ENCODE measurements around the gene CCDC177. TPM values are rescaled to one million over a fixed set of nuclear protein-coding genes. Genes with fewer than 3 reads are reported as not detected.

CCDC177 gene
- not detected in 2 replicates for total RNA-seq

DNA sequence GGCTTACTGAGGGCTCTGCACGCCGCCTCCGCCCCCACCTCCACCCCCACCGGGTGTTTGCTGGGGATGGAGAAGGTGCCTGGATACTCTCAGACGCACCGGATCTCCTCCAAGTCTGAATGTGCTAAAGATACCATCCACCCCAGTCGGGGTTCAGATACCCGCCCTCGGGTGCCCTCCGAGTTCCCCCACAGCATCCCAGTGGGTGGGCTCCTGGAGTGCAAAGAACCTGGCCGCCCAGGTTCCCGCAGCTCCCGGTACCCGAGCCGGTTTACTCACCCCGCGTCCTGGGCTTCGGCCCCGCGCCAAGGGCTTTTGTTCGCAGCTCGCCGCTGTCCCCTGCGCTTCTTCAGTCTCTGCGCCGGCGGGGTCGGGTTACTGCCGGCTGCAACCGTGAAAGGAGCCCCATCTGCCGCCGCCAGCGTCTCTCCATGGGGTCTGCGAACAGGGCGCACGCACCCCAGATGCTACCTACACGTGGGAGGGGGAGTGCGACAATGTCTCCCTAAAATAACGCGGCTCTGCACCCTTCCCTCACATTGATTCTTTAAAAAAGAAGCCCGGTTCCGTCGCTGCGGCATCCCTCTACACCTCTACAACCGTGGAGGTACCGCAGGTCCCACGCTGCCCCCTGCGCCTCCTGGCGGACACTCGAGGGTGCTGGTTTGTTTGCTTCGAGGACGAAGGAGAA, at the start of gene CCDC177:
CCDC177 (minus strand) TSS at position 609 of the 691 bp plus-strand sequence. CDS start 1,249 bp downstream, outside the sequence.
- TF ChIP-seq, protein P1, sequence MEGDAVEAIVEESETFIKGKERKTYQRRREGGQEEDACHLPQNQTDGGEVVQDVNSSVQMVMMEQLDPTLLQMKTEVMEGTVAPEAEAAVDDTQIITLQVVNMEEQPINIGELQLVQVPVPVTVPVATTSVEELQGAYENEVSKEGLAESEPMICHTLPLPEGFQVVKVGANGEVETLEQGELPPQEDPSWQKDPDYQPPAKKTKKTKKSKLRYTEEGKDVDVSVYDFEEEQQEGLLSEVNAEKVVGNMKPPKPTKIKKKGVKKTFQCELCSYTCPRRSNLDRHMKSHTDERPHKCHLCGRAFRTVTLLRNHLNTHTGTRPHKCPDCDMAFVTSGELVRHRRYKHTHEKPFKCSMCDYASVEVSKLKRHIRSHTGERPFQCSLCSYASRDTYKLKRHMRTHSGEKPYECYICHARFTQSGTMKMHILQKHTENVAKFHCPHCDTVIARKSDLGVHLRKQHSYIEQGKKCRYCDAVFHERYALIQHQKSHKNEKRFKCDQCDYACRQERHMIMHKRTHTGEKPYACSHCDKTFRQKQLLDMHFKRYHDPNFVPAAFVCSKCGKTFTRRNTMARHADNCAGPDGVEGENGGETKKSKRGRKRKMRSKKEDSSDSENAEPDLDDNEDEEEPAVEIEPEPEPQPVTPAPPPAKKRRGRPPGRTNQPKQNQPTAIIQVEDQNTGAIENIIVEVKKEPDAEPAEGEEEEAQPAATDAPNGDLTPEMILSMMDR (conservative IDR thresholded peaks at IDR 0.05; ENCODE audit: low read depth, low read length) = peak; percentile 98
- H3K4me3 ChIP-seq (ENCODE audit: low read depth, low read length) = no peak within 1 kb of the TSS

DNA sequence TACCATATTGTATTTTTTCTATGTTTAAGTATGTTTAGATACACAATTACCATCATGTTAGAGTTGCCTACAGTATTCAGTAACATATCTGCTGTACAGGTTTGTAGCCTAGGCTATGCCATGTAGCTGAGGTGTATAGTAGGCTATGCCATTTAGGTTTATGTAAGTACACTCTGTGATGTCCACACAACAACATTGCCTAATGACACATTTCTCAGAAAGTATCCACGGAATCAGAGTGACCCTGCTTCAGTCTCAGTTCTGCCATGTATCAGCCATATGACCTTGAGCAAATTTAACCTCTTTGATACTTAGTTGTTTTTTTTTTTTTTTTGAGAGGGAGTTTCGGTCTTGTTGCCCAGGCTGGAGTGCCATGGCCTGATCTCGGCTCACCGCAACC, 49.5 kb upstream of the CCDC177 start:
- DNase-seq (ENCODE audit: low read depth) = no peak
- H3K4me3 ChIP-seq (ENCODE audit: low read depth, low read length) = no peak overlapping the region
- TF ChIP-seq, protein P1 (conservative IDR thresholded peaks at IDR 0.05; ENCODE audit: low read depth, low read length) = no peak

More for the DNA sequence above, at the start of gene CCDC177:
- DNase-seq (ENCODE audit: low read depth) = no peak

DNA sequence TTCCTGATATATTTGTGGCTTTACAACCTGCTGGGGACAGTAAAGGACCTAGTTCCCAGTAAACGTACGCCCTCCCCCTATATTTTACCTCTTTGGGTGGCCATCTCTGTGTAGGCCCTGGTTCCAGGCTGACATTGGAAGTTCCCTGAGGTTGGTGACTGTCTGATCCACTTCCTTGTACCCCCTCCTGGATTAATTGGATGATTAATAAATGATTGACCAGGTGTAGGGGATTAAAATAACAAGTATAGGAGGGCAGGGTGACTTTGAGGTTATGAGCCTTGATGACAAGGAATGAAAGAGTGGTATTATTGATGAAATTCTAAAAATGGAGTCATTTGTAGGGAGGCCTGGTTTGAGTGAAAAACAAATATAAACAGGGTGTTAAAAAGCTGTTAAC, 46.3 kb upstream of the CCDC177 start:
- DNase-seq (ENCODE audit: low read depth) = no peak
- no peak overlapping the region for H3K4me3 ChIP-seq (ENCODE audit: low read depth, low read length)
- TF ChIP-seq, protein P1 (conservative IDR thresholded peaks at IDR 0.05; ENCODE audit: low read depth, low read length) = no peak

DNA sequence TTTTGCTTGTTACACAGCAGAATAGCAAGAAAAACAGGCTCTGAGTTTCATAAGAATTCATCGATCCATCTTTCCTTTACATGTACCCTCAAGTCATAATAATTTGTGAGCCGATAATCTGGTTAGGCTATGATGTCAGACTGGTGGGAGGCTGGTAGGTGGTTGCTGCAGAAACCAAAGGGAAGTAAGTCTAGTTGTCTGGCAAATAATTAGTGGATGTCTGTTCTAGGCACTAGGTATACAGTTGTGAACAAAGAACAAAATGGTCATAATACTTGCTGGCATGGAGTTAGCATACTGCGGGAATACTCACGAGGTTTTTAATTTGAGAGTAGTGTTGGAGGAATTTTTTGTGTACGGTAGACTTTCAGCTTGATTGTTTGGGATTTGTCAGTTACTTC, 45.5 kb upstream of the CCDC177 start:
- H3K4me3 ChIP-seq (ENCODE audit: low read depth, low read length) = no peak overlapping the region
- TF ChIP-seq, protein P1 (conservative IDR thresholded peaks at IDR 0.05; ENCODE audit: low read depth, low read length) = no peak
- DNase-seq (ENCODE audit: low read depth) = no peak

DNA sequence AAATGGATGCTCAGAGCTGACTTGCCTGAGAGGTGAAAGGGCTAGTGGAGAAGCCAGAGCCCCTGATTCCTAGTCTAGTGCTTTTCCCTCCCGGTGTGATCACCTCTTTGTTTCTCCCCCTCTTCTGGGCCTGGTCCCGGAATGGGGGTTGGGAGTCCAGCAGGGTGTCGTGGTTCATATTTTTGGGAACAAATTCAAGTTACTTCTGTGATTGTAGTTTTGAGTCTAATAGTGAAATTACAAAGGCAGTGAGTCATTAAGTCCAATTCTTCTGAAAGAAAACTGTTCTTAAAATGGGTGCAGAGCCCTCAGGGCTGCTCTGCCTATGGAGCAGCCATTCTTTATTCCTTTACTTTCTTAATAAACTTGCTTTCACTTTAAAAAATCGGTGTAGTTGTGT, 44.3 kb upstream of the CCDC177 start:
- H3K4me3 ChIP-seq (ENCODE audit: low read depth, low read length) = no peak overlapping the region

DNA sequence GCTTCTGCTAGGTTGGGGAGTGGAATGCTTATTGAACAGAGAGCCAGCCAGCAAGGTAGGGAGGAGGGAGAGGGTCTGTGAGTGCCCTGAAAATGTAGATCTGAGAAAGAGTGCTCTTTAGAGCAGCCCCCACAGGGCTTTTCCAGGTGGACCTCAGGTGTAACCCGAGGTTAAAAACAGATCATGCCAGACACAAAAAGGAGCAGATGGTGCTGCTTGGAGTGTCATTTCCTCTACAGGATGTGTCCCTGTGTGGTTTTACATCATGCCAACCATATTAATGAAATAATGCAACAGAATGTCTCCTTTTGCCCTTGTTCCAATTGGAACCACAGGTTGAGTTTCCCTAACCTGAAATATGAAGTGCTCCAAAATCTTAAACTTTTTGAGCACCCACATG, 43.1 kb upstream of the CCDC177 start:
- DNase-seq (ENCODE audit: low read depth) = no peak
- no peak overlapping the region for H3K4me3 ChIP-seq (ENCODE audit: low read depth, low read length)
- TF ChIP-seq, protein P1 (conservative IDR thresholded peaks at IDR 0.05; ENCODE audit: low read depth, low read length) = no peak

More for the DNA sequence above, 44.3 kb upstream of the CCDC177 start:
- TF ChIP-seq, protein P1 (conservative IDR thresholded peaks at IDR 0.05; ENCODE audit: low read depth, low read length) = no peak
- no peak for DNase-seq (ENCODE audit: low read depth)

DNA sequence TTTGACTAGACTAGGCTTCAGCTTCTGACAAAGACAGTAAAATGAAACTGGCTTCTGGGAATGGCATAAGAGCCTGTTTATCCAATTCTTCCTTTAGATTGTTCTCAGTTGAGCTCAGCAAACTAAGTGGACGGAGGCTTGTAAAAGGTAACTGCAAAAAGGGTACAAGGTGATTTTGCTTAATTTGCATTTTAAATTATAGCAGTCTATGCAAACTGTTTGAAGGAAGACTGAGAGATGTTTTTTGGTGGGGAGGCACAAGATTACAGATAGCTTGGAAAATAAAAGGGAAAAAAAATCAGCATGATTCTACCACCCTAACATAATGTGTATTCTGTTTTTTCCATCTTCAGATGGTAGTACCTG, 41.7 kb upstream of the CCDC177 start:
- TF ChIP-seq, protein P1 (conservative IDR thresholded peaks at IDR 0.05; ENCODE audit: low read depth, low read length) = no peak
- no peak for DNase-seq (ENCODE audit: low read depth)
- H3K4me3 ChIP-seq (ENCODE audit: low read depth, low read length) = no peak overlapping the region

Data from epithelial cell of proximal tubule (primary cell).